Ovary (tissue), 3 donors: Measurements from ENCODE around the gene ADARB2.

ENCODE experiments used
- CTCF ChIP-seq, 3 donors: fragments of 450-650 bp in 2 of 3; fragments of 200-600 bp in 1 of 3; IDR thresholded peaks; one replicate each; pipeline versions ENCODE4 v1.5.1 to v1.8.0; 2016 to 2022; ENCODE audit warnings: antibody characterized with exemption in 3 of 3, mild to moderate bottlenecking in 1 of 3
- POLR2A ChIP-seq: fragments of 450-650 bp; IDR thresholded peaks from one replicate; pipeline ENCODE4 v1.6.1; 2017; ENCODE audit warnings: antibody characterized with exemption, mild to moderate bottlenecking, moderate library complexity
- donor health status: DM: no; HTN: no; CAD: no.

DNA sequence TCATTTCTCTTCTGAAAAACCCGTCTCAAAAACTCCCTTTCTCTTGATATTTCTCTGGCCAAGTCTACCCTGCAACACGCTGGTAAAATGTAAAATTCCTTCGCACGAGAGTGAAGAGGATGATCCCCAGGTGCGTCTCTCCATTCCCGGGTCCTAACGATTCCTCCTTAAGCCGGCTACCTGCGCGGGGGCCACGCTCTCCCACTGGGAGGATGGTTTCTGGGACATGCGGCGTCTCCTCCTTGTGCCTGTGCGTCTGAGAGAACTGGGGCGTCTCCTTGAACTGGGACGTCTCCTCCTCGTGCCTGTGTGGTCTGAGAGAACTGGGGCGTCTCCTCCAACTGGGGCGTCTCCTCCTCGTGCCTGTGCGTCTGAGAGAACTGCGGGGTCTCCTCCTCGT is 531.2 kb downstream of the ADARB2 start:
- TF ChIP-seq CTCF (IDR thresholded peaks at IDR 0.05) (no peak), POLR2A (no peak)
